Esophagus muscularis mucosa (tissue), 2 donors: ENCODE measurements around the gene MRGPRX3.
"Not testable (repeated sequence)": the region's sequence is repeated elsewhere in the genome, so short reads cannot be mapped to it uniquely, and the experiment has no call there.

ENCODE experiments used
- POLR2A ChIP-seq: fragments of 450-650 bp; IDR thresholded peaks from one replicate; pipeline ENCODE4 v1.6.1; 2017; ENCODE audit warnings: antibody characterized with exemption, moderate library complexity, mild to moderate bottlenecking, low read depth
- POLR2AphosphoS5 ChIP-seq, 2 donors: sonication (generic); formaldehyde crosslinking; IDR thresholded peaks; one replicate each; pipeline ENCODE4 v1.6.1; 2017; ENCODE audit warnings: antibody characterized with exemption in 2 of 2

GRCh38 chr11:18131115-18131514 lies 1.3 kb upstream of the MRGPRX3 start:
- TF ChIP-seq POLR2A; POLR2AphosphoS5 (IDR thresholded peaks at IDR 0.05): not testable (repeated sequence)
